HepG2 (cell line): ENCODE measurements around the gene SLC22A4. TPM values are rescaled to one million over a fixed set of nuclear protein-coding genes. Genes with fewer than 3 reads are reported as not detected.
A peak's percentile ranks its signal among the peaks of the same experiment; 100 is the strongest.

ENCODE experiments used
- ATRX ChIP-seq: sonication (generic); formaldehyde crosslinking; IDR thresholded peaks from 2 replicates; pipeline ENCODE4 v1.4.0; 2020; ENCODE audit warnings: missing genetic modification reagents, borderline replicate concordance
- BCLAF1 ChIP-seq: fragments of 450-650 bp; IDR thresholded peaks from 2 replicates; pipeline ENCODE4 v1.6.1; 2017; ENCODE audit warnings: mild to moderate bottlenecking
- FOSL1 ChIP-seq: sonication (generic); formaldehyde crosslinking; IDR thresholded peaks from 2 replicates; pipeline ENCODE4 v1.9.0; 2021; ENCODE audit warnings: missing genetic modification reagents, borderline replicate concordance
- FOXP1 ChIP-seq, 2 experiments: fragments of 450-650 bp in 1 of 2; IDR thresholded peaks; 2 replicates each; pipeline ENCODE4 v1.6.1; 2017 to 2018; ENCODE audit warnings: antibody characterized with exemption in 1 of 2
- GABPA ChIP-seq, 2 experiments: IDR thresholded peaks; 2 replicates each; pipeline ENCODE4 v1.6.1; 2011 to 2016; ENCODE audit warnings: low read depth in 2 of 2, low read length in 1 of 2, missing biosample characterization in 1 of 2, missing genetic modification characterization in 1 of 2
- GATAD2A ChIP-seq: IDR thresholded peaks from 2 replicates; pipeline ENCODE4 v1.6.1; 2016
- PAX8 ChIP-seq: sonication (generic); formaldehyde crosslinking; IDR thresholded peaks from 2 replicates; pipeline ENCODE4 v1.8.0; 2022; ENCODE audit warnings: mild to moderate bottlenecking, missing genetic modification reagents, borderline replicate concordance
- RBFOX2 ChIP-seq: fragments of 200-400 bp; formaldehyde crosslinking; IDR thresholded peaks from 2 replicates; pipeline ENCODE4 v1.6.1; 2017; ENCODE audit warnings: low read depth, mild to moderate bottlenecking, low read length
- TCF12 ChIP-seq, 2 experiments: fragments of 450-650 bp in 1 of 2; sonication (generic) in 1 of 2; formaldehyde crosslinking in 1 of 2; IDR thresholded peaks; 2 replicates each; pipeline versions ENCODE4 v1.6.1 to v1.8.0; 2017 to 2022; ENCODE audit warnings: antibody characterized with exemption in 1 of 2, mild to moderate bottlenecking in 1 of 2, missing genetic modification reagents in 1 of 2, moderate library complexity in 1 of 2
- TEAD3 ChIP-seq: optimal IDR thresholded peaks from 2 replicates; pipeline ENCODE3; 2016; ENCODE audit warnings: borderline replicate concordance
- U2AF1 ChIP-seq: fragments of 200-400 bp; formaldehyde crosslinking; optimal IDR thresholded peaks from 2 replicates; pipeline ENCODE3; 2017; ENCODE audit warnings: mild to moderate bottlenecking, low read depth, low read length
- ZBTB10 ChIP-seq: sonication (generic); formaldehyde crosslinking; IDR thresholded peaks from 2 replicates; pipeline ENCODE4 v1.4.0; 2020; ENCODE audit warnings: missing genetic modification reagents, borderline replicate concordance
- ZBTB33 ChIP-seq: sonication (generic); formaldehyde crosslinking; IDR thresholded peaks from 2 replicates; pipeline ENCODE4 v1.4.0; 2020; ENCODE audit warnings: missing genetic modification reagents
- ZNF20 ChIP-seq: sonication (generic); formaldehyde crosslinking; IDR thresholded peaks from 2 replicates; pipeline ENCODE4 v1.4.0; 2020; ENCODE audit warnings: mild to moderate bottlenecking, moderate library complexity, missing genetic modification reagents
- ZNF256 ChIP-seq: sonication (generic); formaldehyde crosslinking; conservative IDR thresholded peaks from 2 replicates; pipeline ENCODE4 v1.4.0; 2020; ENCODE audit warnings: missing genetic modification reagents
- ZNF280B ChIP-seq: sonication (generic); formaldehyde crosslinking; IDR thresholded peaks from 2 replicates; pipeline ENCODE4 v1.5.0; 2020; ENCODE audit warnings: missing genetic modification reagents, mild to moderate bottlenecking, borderline replicate concordance
- ZNF44 ChIP-seq: sonication (generic); formaldehyde crosslinking; IDR thresholded peaks from 2 replicates; pipeline ENCODE4 v1.5.1; 2020; ENCODE audit warnings: mild to moderate bottlenecking, missing genetic modification reagents
- ZNF598 ChIP-seq: sonication (generic); formaldehyde crosslinking; IDR thresholded peaks from 2 replicates; pipeline ENCODE4 v1.5.1; 2020; ENCODE audit warnings: mild to moderate bottlenecking, missing genetic modification reagents, borderline replicate concordance
- ZSCAN12 ChIP-seq: sonication (generic); formaldehyde crosslinking; IDR thresholded peaks from 2 replicates; pipeline ENCODE4 v1.9.0; 2021; ENCODE audit warnings: mild to moderate bottlenecking, missing genetic modification reagents
- polyA plus RNA-seq, 8 experiments: library from polyadenylated mRNA; depleted of rRNA in 3 of 8; stranded (reverse) in 7 of 8; unstranded in 1 of 8; fragments of >200 nt; fragmentation: Illumina TruSeq in 4 of 8; extraction: Trizol in 4 of 8; gene quantifications; 2 replicates each; pipeline versions ENCODE4 v1.2.1 to v1.2.3, GENCODE V29; 2011 to 2016; ENCODE audit warnings: low read depth in 4 of 8, missing spikeins in 1 of 8, mixed read lengths in 1 of 8; ENCODE audit not compliant: insufficient read depth in 1 of 8
- total RNA-seq, 5 experiments: library from RNA; depleted of rRNA; stranded (reverse); fragments of >200 nt; fragmentation: Illumina TruSeq; extraction: Trizol; gene quantifications; 2 replicates each; pipeline ENCODE4 v1.2.3, GENCODE V29; 2016; ENCODE audit warnings: low read depth in 1 of 5

Gene SLC22A4
- total and polyA plus RNA-seq, 2 of the 13 experiments (the other 11 are each of a cell fraction or from before 2014, with no cell fraction given) = 0.33 to 0.62 TPM

GRCh38 chr5:132369474-132370180, 75.4 kb downstream of the SLC22A4 start, which contains the start of gene SLC22A5 (continued):
- TF ChIP-seq ZNF280B (no peak), ZNF256 (CRISPR knock-in tag) (peak; percentile 74), ZNF598 (no peak), GABPA (IDR thresholded peaks at IDR 0.05; ENCODE audit: low read depth, low read length) (no peak), GABPA (CRISPR knock-in tag; IDR thresholded peaks at IDR 0.05; ENCODE audit: low read depth) (no peak), FOXP1 (IDR thresholded peaks at IDR 0.05) (no peak), FOXP1 (CRISPR knock-in tag; IDR thresholded peaks at IDR 0.05) (no peak), FOSL1 (CRISPR knock-in tag) (peak; percentile 15; the same call in 1 of the 2 replicates), TCF12 (IDR thresholded peaks at IDR 0.05) (no peak), TCF12 (CRISPR knock-in tag; IDR thresholded peaks at IDR 0.05) (no peak), ZNF44 (CRISPR knock-in tag) (no peak), ZBTB33 (no peak), ZBTB10 (CRISPR knock-in tag) (0 out of 2 replicates have a peak, but pooled peaks have one; percentile 28), RBFOX2 (peak; percentile 87), TEAD3 (CRISPR knock-in tag) (no peak), ZSCAN12 (CRISPR knock-in tag) (no peak), BCLAF1 (no peak), PAX8 (CRISPR knock-in tag) (0 out of 2 replicates have a peak, but pooled peaks have one; percentile 65), U2AF1 (no peak), GATAD2A (CRISPR knock-in tag) (no peak), ATRX (CRISPR knock-in tag) (no peak), ZNF20 (no peak)
